Progenitor cell of endocrine pancreas (in vitro differentiated cells): ENCODE measurements around the gene DNAAF1. TPM values are rescaled to one million over a fixed set of nuclear protein-coding genes. Genes with fewer than 3 reads are reported as not detected.

ENCODE experiments used
- DNase-seq: peaks from one replicate; pipeline ENCODE4 v3.0.0; 2021; ENCODE audit warnings: low spot score; ENCODE audit not compliant: unreplicated experiment
- H3K27ac Mint-ChIP-seq: 2 replicates; pipeline ENCODE4 v1.8.0; 2021; ENCODE audit warnings: mild to moderate bottlenecking, moderate library complexity, mixed read lengths
- H3K27me3 Mint-ChIP-seq: 2 replicates; pipeline ENCODE4 v1.8.0; 2021; ENCODE audit warnings: mixed read lengths
- H3K36me3 Mint-ChIP-seq: 2 replicates; pipeline ENCODE4 v1.8.0; 2022; ENCODE audit warnings: mixed read lengths; ENCODE audit not compliant: insufficient read depth
- H3K4me1 Mint-ChIP-seq: 2 replicates; pipeline ENCODE4 v1.8.0; 2021; ENCODE audit warnings: low read depth, mixed read lengths
- H3K4me3 Mint-ChIP-seq: 2 replicates; pipeline ENCODE4 v1.8.0; 2021; ENCODE audit warnings: low read depth, mild to moderate bottlenecking, moderate library complexity, mixed read lengths
- H3K9me3 Mint-ChIP-seq: 2 replicates; pipeline ENCODE4 v1.8.0; 2021; ENCODE audit warnings: low read depth, mixed read lengths
- CTCF ChIP-seq: fragments of 200-600 bp; sonication (generic); IDR thresholded peaks from one replicate; pipeline ENCODE4 v1.5.0; 2021; ENCODE audit warnings: antibody characterized with exemption, mild to moderate bottlenecking; ENCODE audit not compliant: unreplicated experiment
- total RNA-seq: library from RNA; stranded (reverse); gene quantifications from 2 replicates; pipeline ENCODE4 v1.2.1, GENCODE V29; 2021

The DNAAF1 gene
- total RNA-seq, 1 donor from 2014 or later, result 1.8 TPM

- Mint-ChIP-seq H3K27ac (no peak overlapping the region), H3K4me3 (no peak overlapping the region), H3K27me3 (no peaks in the 10 kb centered on the region), H3K4me1 (no peaks in the 10 kb centered on the region), H3K9me3 (no peaks in the 10 kb centered on the region), H3K36me3 (peaks cover 21% of the 10 kb centered on the region)
- TF ChIP-seq CTCF, result no peak
- no peak for DNase-seq
Measured at GRCh38 chr16:84131117-84131516, 14.0 kb upstream of the DNAAF1 start.

- no peak for TF ChIP-seq CTCF
- Mint-ChIP-seq H3K27ac (no peak overlapping the region), H3K27me3 (no peaks in the 10 kb centered on the region), H3K9me3 (no peaks in the 10 kb centered on the region), H3K4me3 (no peak overlapping the region), H3K4me1 (peaks cover 8% of the 10 kb centered on the region), H3K36me3 (peaks cover 17% of the 10 kb centered on the region)
- DNase-seq, result no peak
Measured at GRCh38 chr16:84132527-84133285, 12.4 kb upstream of the DNAAF1 start.

GRCh38 chr16:84136331-84137125 lies 8.6 kb upstream of the DNAAF1 start:
- H3K4me3 Mint-ChIP-seq, result no peak overlapping the region
- no peaks in the 10 kb centered on the region for H3K27me3 Mint-ChIP-seq
- TF ChIP-seq CTCF, result no peak
- peaks cover 24% of the 10 kb centered on the region for H3K4me1 Mint-ChIP-seq
- H3K9me3 Mint-ChIP-seq, result no peaks in the 10 kb centered on the region
- peaks cover 7% of the 10 kb centered on the region for H3K36me3 Mint-ChIP-seq
- no peak for DNase-seq
- no peak overlapping the region for H3K27ac Mint-ChIP-seq

GRCh38 chr16:84137287-84137686 lies 7.8 kb upstream of the DNAAF1 start:
- TF ChIP-seq CTCF, result no peak
- Mint-ChIP-seq H3K36me3 (peaks cover 7% of the 10 kb centered on the region), H3K27me3 (no peaks in the 10 kb centered on the region), H3K4me3 (no peak overlapping the region), H3K4me1 (peaks cover 24% of the 10 kb centered on the region), H3K9me3 (no peaks in the 10 kb centered on the region), H3K27ac (peak overlapping the region; percentile 54)
- DNase-seq, result no peak

GRCh38 chr16:84137769-84138357 lies 7.2 kb upstream of the DNAAF1 start:
- Mint-ChIP-seq H3K9me3 (no peaks in the 10 kb centered on the region), H3K27me3 (no peaks in the 10 kb centered on the region), H3K27ac (no peak overlapping the region)

More at GRCh38 chr16:84137769-84138357, 7.2 kb upstream of the DNAAF1 start:
- Mint-ChIP-seq H3K4me1 (peaks cover 24% of the 10 kb centered on the region), H3K4me3 (no peak overlapping the region), H3K36me3 (peaks cover 7% of the 10 kb centered on the region)
- TF ChIP-seq CTCF, result no peak
- DNase-seq, result no peak
